ENCODE results near the gene DCUN1D4.

The DCUN1D4 gene

GRCh38 chr4:51842554-51843308 lies at the start of gene DCUN1D4:
DCUN1D4 (plus strand) TSS chr4:51843153; CDS start chr4:51843243, 90 bp downstream.
- peak; percentile 100 for DNase-seq (ENCODE audit: low spot score)

GRCh38 chr4:51820443-51821234 lies 22.3 kb upstream of the DCUN1D4 start:
- no peak for DNase-seq (ENCODE audit: low spot score)

DNA sequence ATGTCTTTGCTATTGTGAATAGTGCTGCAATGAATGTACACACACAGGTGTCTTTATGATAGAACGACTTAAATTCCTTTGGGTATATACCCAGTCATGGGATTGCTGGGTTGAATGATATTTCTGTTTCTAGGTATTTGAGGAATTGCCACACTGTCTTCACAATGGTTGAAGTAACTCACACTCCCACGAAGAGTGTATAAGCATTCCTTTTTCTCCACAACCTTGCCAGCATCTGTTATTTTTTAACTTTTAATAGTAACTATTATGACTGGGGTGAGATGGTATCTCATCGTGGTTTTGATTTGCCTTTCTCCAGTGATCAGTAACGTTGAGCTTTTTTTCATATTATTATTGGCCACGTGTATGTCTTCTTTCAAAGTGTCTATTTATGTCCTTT lies 17.6 kb upstream of the DCUN1D4 start:
- DNase-seq (ENCODE audit: low spot score): no peak

GRCh38 chr4:51830156-51830720 lies 12.7 kb upstream of the DCUN1D4 start:
- no peak for DNase-seq (ENCODE audit: low spot score)

DNA sequence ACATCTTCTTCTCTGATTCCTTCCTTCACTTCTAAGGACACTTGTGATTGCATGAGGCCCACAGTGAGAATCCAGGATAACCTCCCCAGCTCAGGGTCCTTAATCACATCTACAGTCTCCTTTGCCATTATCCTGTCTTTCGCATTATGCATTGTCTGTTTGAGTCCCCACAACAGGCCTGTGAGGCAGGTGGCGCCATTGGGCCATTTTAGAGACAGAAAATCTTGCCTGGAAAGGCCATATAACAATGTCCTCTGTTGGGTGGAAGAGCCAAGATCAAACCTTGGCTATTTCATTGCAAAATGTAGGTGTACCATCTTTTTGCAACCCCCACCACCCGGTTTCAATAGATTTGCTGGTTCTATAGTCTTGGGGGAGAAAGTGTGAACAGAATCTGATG lies 11.8 kb upstream of the DCUN1D4 start:
- DNase-seq (ENCODE audit: low spot score): peak; percentile 73

GRCh38 chr4:51833236-51833635 lies 9.7 kb upstream of the DCUN1D4 start:
- no peak for DNase-seq (ENCODE audit: low spot score)

DNA sequence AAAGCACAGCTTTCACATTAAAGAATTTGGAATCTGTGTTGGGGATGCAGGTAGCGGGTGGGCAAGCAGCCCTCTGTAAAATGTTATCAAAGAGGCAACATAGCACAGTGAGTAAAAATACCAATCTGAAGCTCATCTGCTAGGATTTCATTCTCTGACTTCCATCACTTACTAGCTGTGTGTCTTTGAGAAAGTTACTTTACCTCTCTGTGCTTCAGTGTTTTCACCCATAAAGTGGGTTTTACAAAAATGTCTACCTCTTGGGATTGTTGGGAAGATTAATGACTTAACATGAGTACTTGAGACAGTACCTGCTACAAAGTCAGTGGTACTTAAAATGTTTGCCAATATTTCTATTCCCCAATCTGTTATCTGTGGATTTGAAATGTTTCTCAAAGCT lies 7.9 kb upstream of the DCUN1D4 start:
- no peak for DNase-seq (ENCODE audit: low spot score)

- DNase-seq (ENCODE audit: low spot score): no peak
Measured at GRCh38 chr4:51835855-51836254, 7.1 kb upstream of the DCUN1D4 start.

DNA sequence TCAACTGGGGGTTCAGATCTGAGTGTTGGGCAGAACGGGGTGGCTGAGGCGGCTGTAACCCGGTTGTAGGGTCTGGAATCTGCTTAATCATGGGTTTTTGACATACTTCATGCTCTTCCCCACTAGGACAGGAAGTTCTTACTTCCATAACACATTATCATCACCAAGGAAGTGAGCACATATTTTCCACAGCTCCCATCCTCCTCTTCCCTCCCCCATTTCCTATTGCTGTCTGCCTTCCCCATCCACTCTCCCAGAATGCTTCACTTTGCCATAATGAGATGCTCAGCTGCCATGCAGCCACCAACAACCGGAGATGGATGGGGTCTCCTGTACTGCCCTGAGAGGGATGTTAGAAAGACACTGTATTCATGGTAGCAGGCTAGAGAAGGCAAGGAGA lies 6.4 kb upstream of the DCUN1D4 start:
- peak; percentile 24 for DNase-seq (ENCODE audit: low spot score)

GRCh38 chr4:51840781-51841180 lies 2.2 kb upstream of the DCUN1D4 start:
- no peak for DNase-seq (ENCODE audit: low spot score)

GRCh38 chr4:51842167-51842553 lies 793 bp upstream of the DCUN1D4 start:
- no peak for DNase-seq (ENCODE audit: low spot score)

- peak; percentile 40 for DNase-seq (ENCODE audit: low spot score)
Measured at GRCh38 chr4:51843309-51844152, 578 bp downstream of the DCUN1D4 start.

- peak; percentile 93 for DNase-seq (ENCODE audit: low spot score)
Measured at GRCh38 chr4:51844153-51845054, 1.5 kb downstream of the DCUN1D4 start.

DNA sequence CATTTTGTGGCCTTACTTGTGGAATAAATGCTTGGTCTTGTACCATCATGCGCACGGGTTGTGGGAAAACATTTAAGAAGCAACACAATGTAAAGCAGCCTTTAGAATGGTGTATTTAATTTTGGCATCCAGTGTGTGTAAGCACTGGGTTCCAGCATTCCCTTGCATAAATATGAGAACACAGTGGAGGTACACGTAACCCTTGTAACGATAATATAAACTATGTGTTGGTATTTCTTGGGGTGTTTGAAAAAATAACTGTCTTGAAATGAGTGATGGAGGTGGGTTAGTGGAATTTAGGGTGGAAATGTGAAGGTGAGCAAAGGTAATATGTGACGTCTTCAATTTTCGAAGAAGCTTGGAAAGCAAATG lies 2.1 kb downstream of the DCUN1D4 start:
- no peak for DNase-seq (ENCODE audit: low spot score)

DNA sequence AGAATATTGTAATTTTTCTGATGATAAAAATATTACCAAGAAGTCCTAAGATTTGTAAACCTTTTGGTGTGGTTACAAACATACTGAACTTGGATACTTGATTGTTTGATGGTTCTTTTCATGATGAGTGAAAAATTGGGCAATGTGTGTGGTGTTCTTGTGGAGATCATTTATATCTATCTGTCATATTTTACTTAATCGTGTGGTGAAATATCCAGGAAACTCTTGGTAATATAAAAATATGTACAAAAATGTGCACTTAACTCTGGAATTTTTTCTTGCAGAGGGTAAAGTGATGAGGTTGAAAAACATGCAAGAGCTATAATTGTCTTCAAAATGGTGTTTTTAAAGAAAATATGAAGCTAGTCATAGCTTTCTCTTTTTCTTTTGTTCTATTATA lies 2.8 kb downstream of the DCUN1D4 start:
- no peak for DNase-seq (ENCODE audit: low spot score)

DNA sequence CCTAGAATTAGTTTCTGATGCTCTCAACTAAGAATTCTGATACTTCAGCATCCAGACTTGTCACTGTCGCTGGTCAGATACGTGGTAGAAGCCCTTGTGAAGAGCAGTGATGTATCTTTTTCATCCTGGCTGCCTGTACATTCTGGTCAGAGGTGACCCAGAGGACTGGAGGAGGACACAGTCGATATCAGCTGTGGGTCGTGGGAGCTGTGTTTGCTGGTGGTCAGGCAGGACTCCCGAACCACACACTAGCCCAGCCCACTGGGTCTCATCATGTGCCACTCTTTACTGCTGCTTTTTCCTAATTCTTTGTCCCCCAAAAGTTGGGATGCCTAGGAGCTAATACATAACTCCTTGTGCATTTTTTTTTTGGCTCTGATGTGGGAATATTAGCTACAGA lies 6.5 kb downstream of the DCUN1D4 start:
- no peak for DNase-seq (ENCODE audit: low spot score)

GRCh38 chr4:51850294-51850693 lies 7.3 kb downstream of the DCUN1D4 start:
- no peak for DNase-seq (ENCODE audit: low spot score)

GRCh38 chr4:51851090-51851936 lies 8.4 kb downstream of the DCUN1D4 start:
- DNase-seq (ENCODE audit: low spot score): no peak

GRCh38 chr4:51851937-51852290 lies 9.0 kb downstream of the DCUN1D4 start:
- no peak for DNase-seq (ENCODE audit: low spot score)

- peak; percentile 25 for DNase-seq (ENCODE audit: low spot score)
Measured at GRCh38 chr4:51853027-51853682, 10.2 kb downstream of the DCUN1D4 start.

Measured in pons (tissue), 1 donor.